ENCODE measurements around the gene SLC25A36.

- TF ChIP-seq POLR2AphosphoS5 (IDR thresholded peaks at IDR 0.05): no peak
- TF ChIP-seq CTCF (IDR thresholded peaks at IDR 0.05): peak in 5 of 7 experiments; percentile 42 to 65 (median 55)
- TF ChIP-seq EP300 (IDR thresholded peaks at IDR 0.05): no peak
These were observed 69.8 kb downstream of the SLC25A36 start for GRCh38 chr3:141011232-141011996.
